A549 (cell line): Measurements from ENCODE around the gene GRID2. TPM values are rescaled to one million over a fixed set of nuclear protein-coding genes. Genes with fewer than 3 reads are reported as not detected.
"Not testable (repeated sequence)": the region's sequence is repeated elsewhere in the genome, so short reads cannot be mapped to it uniquely, and the experiment has no call there.

Source experiments
- ATAC-seq, 2 experiments: fragments of 200-7000 bp in 1 of 2; fragments of >200 bp in 1 of 2; cut with Nextera tagmentation in 1 of 2; cut with Tn5 transposase in 1 of 2; 3 replicates each; pipeline versions ENCODE4 v1.8.0 to v1.9.1; 2018 to 2020; ENCODE audit warnings: mild to moderate bottlenecking in 1 of 2, moderate library complexity in 1 of 2
- CTCF ChIA-PET: fragments of 300-600 bp; sonication (Branson Sonifier 250); formaldehyde crosslinking; extraction: SDS; loops from one replicate; lab custom pipeline; 2021; ENCODE audit warnings: antibody characterized with exemption, inconsistent platforms; lab: Yijun Ruan, JAX
- POLR2A ChIA-PET: fragments of 350-600 bp; formaldehyde crosslinking; extraction: SDS; loops from one replicate; lab custom pipeline; 2021; ENCODE audit warnings: antibody characterized with exemption, inconsistent platforms; lab: Yijun Ruan, JAX
- DNase-seq, 2 experiments: peaks; one replicate each; pipeline versions ENCODE4 v3.0.0 to v3.0.0-alpha.2; 2011 to 2016; ENCODE audit warnings: low read depth in 1 of 2, low spot score in 1 of 2
- FAIRE-seq: peaks from 2 replicates; lab custom pipeline; 2011; peaks lifted over from hg19 to GRCh38; lab: Jason Lieb, UNC
- H3K27ac ChIP-seq, 2 experiments: fragments of >200 bp; sonication (Bioruptor Twin); formaldehyde crosslinking; 3 replicates each; pipeline ENCODE4 v1.5.1; 2016 to 2017
- H3K4me1 ChIP-seq: fragments of >200 bp; sonication (Bioruptor Twin); formaldehyde crosslinking; 3 replicates; pipeline ENCODE4 v1.6.1; 2016
- H3K4me2 ChIP-seq: fragments of >200 bp; sonication (Bioruptor Twin); formaldehyde crosslinking; 3 replicates; pipeline ENCODE4 v1.6.1; 2016
- H3K4me3 ChIP-seq: fragments of >200 bp; sonication (Bioruptor Twin); formaldehyde crosslinking; 3 replicates; pipeline ENCODE4 v1.5.1; 2016
- H3K9me3 ChIP-seq: fragments of >200 bp; sonication (Bioruptor Twin); formaldehyde crosslinking; 3 replicates; pipeline ENCODE4 v1.6.1; 2016
- CEBPB ChIP-seq, 2 experiments: fragments of >200 bp in 1 of 2; sonication (Bioruptor Twin) in 1 of 2; formaldehyde crosslinking in 1 of 2; IDR thresholded peaks; 2 replicates each; pipeline ENCODE4 v1.6.1; 2012 to 2016
- CHD4 ChIP-seq: fragments of 200-600 bp; sonication (generic); IDR thresholded peaks from 2 replicates; pipeline ENCODE4 v1.6.1; 2016; ENCODE audit warnings: antibody characterized with exemption, mild to moderate bottlenecking, borderline replicate concordance
- ESRRA ChIP-seq: fragments of 150-350 bp; IDR thresholded peaks from 2 replicates; pipeline ENCODE4 v1.6.1; 2014; ENCODE audit warnings: mild to moderate bottlenecking, low read length, borderline replicate concordance
- FOSL2 ChIP-seq, 2 experiments: fragments of 450-650 bp in 1 of 2; fragments of >200 bp in 1 of 2; sonication (Bioruptor Twin) in 1 of 2; formaldehyde crosslinking; IDR thresholded peaks; 2 replicates each; pipeline versions ENCODE4 v1.5.0 to v1.6.1; 2016 to 2020; ENCODE audit warnings: mild to moderate bottlenecking in 1 of 2, moderate library complexity in 1 of 2
- MAFK ChIP-seq: fragments of 450-650 bp; IDR thresholded peaks from 2 replicates; pipeline ENCODE4 v1.6.1; 2014; ENCODE audit not compliant: partially characterized antibody
- MYC ChIP-seq: IDR thresholded peaks from 2 replicates; pipeline ENCODE4 v1.6.1; 2012; ENCODE audit warnings: mild to moderate bottlenecking, inconsistent platforms, low read length, improper control_type of control experiment, borderline replicate concordance
- NFE2L2 ChIP-seq: fragments of 150-350 bp; conservative IDR thresholded peaks from 2 replicates; pipeline ENCODE4 v1.6.1; 2014; ENCODE audit warnings: low read length
- NR3C1 ChIP-seq: fragments of >200 bp; sonication (Bioruptor Twin); formaldehyde crosslinking; IDR thresholded peaks from 3 replicates; pipeline ENCODE4 v1.6.1; 2017
- POLR2AphosphoS2 ChIP-seq: conservative IDR thresholded peaks from 2 replicates; pipeline ENCODE4 v1.6.1; 2012; ENCODE audit warnings: low read length, improper control_type of control experiment, inconsistent platforms
- RARB ChIP-seq: fragments of 250-450 bp; sonication (Bioruptor Pico); IDR thresholded peaks from 2 replicates; pipeline ENCODE4 v1.8.0; 2021; ENCODE audit warnings: mild to moderate bottlenecking, moderate library complexity
- RNF2 ChIP-seq: fragments of 200-600 bp; sonication (generic); IDR thresholded peaks from 2 replicates; pipeline ENCODE4 v1.6.1; 2016; ENCODE audit warnings: low read depth, mild to moderate bottlenecking, antibody characterized with exemption, moderate library complexity, borderline replicate concordance
- TP53 ChIP-seq: fragments of 250-450 bp; sonication (Bioruptor Pico); IDR thresholded peaks from 2 replicates; pipeline ENCODE4 v1.5.0; 2021; ENCODE audit warnings: mild to moderate bottlenecking, moderate library complexity
- ZFP36 ChIP-seq: fragments of 450-650 bp; IDR thresholded peaks from 2 replicates; pipeline ENCODE4 v1.6.1; 2014; ENCODE audit warnings: borderline replicate concordance; ENCODE audit not compliant: partially characterized antibody
- WGBS: methylation state at CpG from one replicate; pipeline ENCODE4 v1.1.6; 2017; ENCODE audit errors: missing lambda C conversion rate; 5-methylcytosine and 5-hydroxymethylcytosine counted together
- polyA plus RNA-seq, 4 experiments: library from polyadenylated mRNA; depleted of rRNA in 3 of 4; stranded (reverse); fragments of >200 nt; fragmentation: RNase III in 1 of 4; extraction: RNeasy Plus Mini Kit Qiagen cat#74134 plus additional on column Dnase treatment in 1 of 4; gene quantifications; 2 replicates in 3 of 4; 3 replicates in 1 of 4; pipeline ENCODE4 v1.2.3, GENCODE V29; 2011 to 2017
- TF ChIP-seq, protein P1 (sequence below): fragments of 200-600 bp; sonication (generic); IDR thresholded peaks from 2 replicates; pipeline ENCODE4 v1.6.1; 2016; ENCODE audit warnings: antibody characterized with exemption, mild to moderate bottlenecking, moderate library complexity
- TF ChIP-seq, protein P2 (sequence below): fragments of 250-450 bp; sonication (Bioruptor Pico); IDR thresholded peaks from 2 replicates; pipeline ENCODE4 v1.5.0; 2021; ENCODE audit warnings: mild to moderate bottlenecking, moderate library complexity, borderline replicate concordance
- TF ChIP-seq, protein P3 (sequence below): fragments of >200 bp; sonication (Bioruptor Twin); formaldehyde crosslinking; IDR thresholded peaks from 3 replicates; pipeline ENCODE4 v1.5.1; 2016
- TF ChIP-seq, protein P4 (sequence below): fragments of 150-350 bp; IDR thresholded peaks from 2 replicates; pipeline ENCODE4 v1.6.1; 2014; ENCODE audit warnings: low read depth, mild to moderate bottlenecking, low read length
- TF ChIP-seq, protein P5 (sequence below): IDR thresholded peaks from 2 replicates; pipeline ENCODE4 v1.6.1; 2012
- TF ChIP-seq, protein P6 (sequence below): fragments of >200 bp; sonication (Bioruptor Twin); formaldehyde crosslinking; IDR thresholded peaks from 2 replicates; pipeline ENCODE4 v1.6.1; 2016

GRID2 gene
- polyA plus RNA-seq, 2 of the 4 experiments (the other 2 are of a cell fraction), result not detected

DNA sequence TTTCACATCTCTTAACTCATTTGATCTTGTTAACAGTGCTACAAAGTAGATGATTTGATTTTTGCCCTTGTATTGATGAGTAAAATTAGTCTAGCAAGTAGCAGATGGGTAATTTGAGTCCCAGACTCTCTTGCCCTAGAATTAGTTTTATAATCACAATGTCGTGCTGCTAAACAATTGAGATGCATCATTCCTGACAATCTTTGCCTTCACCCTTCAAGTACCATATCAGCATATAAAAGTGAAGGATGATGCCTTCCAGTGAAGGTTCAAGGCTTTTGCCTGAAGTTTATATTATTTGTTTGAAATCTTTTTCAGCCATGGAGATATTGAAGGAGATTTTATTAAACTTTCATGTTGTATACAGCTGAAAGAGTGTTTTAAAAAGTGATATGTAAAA lies 141.4 kb downstream of the GRID2 start:
- Histone ChIP-seq H3K4me3 (no peak overlapping the region), H3K27ac (no peak overlapping the region), H3K4me2 (no peak overlapping the region), H3K9me3 (no peaks in the 10 kb centered on the region)
- ChIA-PET POLR2A (no interaction called here), CTCF (no interaction called here)
- no peak for FAIRE-seq
- no peak for ATAC-seq
- DNase-seq, result no peak
- 0% methylated on average over 1 of the region's 1 CpG for WGBS
- TF ChIP-seq CHD4 (no peak), FOSL2 (IDR thresholded peaks at IDR 0.05) (no peak), FOSL2 (CRISPR knock-in tag; IDR thresholded peaks at IDR 0.05) (no peak), TP53 (CRISPR knock-in tag) (no peak), MYC (no peak), NFE2L2 (no peak), NR3C1 (no peak)
- TF ChIP-seq, protein P1, sequence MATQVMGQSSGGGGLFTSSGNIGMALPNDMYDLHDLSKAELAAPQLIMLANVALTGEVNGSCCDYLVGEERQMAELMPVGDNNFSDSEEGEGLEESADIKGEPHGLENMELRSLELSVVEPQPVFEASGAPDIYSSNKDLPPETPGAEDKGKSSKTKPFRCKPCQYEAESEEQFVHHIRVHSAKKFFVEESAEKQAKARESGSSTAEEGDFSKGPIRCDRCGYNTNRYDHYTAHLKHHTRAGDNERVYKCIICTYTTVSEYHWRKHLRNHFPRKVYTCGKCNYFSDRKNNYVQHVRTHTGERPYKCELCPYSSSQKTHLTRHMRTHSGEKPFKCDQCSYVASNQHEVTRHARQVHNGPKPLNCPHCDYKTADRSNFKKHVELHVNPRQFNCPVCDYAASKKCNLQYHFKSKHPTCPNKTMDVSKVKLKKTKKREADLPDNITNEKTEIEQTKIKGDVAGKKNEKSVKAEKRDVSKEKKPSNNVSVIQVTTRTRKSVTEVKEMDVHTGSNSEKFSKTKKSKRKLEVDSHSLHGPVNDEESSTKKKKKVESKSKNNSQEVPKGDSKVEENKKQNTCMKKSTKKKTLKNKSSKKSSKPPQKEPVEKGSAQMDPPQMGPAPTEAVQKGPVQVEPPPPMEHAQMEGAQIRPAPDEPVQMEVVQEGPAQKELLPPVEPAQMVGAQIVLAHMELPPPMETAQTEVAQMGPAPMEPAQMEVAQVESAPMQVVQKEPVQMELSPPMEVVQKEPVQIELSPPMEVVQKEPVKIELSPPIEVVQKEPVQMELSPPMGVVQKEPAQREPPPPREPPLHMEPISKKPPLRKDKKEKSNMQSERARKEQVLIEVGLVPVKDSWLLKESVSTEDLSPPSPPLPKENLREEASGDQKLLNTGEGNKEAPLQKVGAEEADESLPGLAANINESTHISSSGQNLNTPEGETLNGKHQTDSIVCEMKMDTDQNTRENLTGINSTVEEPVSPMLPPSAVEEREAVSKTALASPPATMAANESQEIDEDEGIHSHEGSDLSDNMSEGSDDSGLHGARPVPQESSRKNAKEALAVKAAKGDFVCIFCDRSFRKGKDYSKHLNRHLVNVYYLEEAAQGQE, result no peak
- TF ChIP-seq, all 56 proteins: peak for 0
- no peaks in the 10 kb centered on the region for H3K4me1 ChIP-seq

DNA sequence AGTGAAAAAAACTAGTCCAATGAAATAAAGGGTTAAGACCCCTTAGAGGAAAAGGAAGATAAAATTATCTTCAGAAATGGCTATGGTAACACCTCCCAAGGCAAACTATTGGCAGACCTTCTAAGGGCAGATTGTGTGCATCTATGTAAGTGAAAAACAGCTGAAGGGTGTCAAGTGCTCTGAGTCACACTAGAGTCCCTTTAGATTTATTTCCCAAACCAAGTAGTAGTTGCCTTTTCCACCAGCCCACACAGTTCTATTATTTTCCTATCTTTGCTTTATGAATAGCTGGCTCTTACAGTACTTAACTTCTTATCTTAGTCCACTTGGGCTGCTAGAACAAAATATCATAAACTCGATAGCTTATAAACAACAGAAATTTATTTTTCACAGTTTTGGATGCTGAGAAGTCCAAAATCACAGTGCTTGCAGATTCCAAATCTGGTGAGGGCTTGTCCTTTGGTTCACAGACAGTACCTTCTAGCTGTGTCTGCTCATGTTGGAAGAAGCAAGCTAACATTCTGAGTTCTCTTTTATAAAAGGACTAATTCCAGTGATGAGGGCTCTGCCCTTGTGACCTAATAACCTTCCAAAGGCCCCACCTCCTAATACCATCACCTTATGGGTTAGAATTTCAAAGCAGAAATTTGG lies 143.6 kb downstream of the GRID2 start:
- DNase-seq, result no peak
- Histone ChIP-seq H3K4me3 (no peak overlapping the region), H3K9me3 (no peaks in the 10 kb centered on the region), H3K4me2 (no peak overlapping the region), H3K27ac (no peak overlapping the region), H3K4me1 (no peaks in the 10 kb centered on the region)
- WGBS, result 4% methylated on average over 1 of the region's 1 CpG
- CTCF ChIA-PET, result no interaction called here
- TF ChIP-seq RARB (CRISPR knock-in tag) (no peak), MAFK (no peak), TP53 (CRISPR knock-in tag) (no peak), ZFP36 (no peak), CEBPB (IDR thresholded peaks at IDR 0.05) (no peak), RNF2 (no peak), ESRRA (no peak), POLR2AphosphoS2 (no peak)
- TF ChIP-seq, protein P2, sequence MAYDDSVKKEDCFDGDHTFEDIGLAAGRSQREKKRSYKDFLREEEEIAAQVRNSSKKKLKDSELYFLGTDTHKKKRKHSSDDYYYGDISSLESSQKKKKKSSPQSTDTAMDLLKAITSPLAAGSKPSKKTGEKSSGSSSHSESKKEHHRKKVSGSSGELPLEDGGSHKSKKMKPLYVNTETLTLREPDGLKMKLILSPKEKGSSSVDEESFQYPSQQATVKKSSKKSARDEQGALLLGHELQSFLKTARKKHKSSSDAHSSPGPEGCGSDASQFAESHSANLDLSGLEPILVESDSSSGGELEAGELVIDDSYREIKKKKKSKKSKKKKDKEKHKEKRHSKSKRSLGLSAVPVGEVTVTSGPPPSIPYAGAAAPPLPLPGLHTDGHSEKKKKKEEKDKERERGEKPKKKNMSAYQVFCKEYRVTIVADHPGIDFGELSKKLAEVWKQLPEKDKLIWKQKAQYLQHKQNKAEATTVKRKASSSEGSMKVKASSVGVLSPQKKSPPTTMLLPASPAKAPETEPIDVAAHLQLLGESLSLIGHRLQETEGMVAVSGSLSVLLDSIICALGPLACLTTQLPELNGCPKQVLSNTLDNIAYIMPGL (CRISPR knock-in tag), result no peak
- TF ChIP-seq, protein P3, sequence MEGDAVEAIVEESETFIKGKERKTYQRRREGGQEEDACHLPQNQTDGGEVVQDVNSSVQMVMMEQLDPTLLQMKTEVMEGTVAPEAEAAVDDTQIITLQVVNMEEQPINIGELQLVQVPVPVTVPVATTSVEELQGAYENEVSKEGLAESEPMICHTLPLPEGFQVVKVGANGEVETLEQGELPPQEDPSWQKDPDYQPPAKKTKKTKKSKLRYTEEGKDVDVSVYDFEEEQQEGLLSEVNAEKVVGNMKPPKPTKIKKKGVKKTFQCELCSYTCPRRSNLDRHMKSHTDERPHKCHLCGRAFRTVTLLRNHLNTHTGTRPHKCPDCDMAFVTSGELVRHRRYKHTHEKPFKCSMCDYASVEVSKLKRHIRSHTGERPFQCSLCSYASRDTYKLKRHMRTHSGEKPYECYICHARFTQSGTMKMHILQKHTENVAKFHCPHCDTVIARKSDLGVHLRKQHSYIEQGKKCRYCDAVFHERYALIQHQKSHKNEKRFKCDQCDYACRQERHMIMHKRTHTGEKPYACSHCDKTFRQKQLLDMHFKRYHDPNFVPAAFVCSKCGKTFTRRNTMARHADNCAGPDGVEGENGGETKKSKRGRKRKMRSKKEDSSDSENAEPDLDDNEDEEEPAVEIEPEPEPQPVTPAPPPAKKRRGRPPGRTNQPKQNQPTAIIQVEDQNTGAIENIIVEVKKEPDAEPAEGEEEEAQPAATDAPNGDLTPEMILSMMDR, result no peak
- TF ChIP-seq, protein P4, sequence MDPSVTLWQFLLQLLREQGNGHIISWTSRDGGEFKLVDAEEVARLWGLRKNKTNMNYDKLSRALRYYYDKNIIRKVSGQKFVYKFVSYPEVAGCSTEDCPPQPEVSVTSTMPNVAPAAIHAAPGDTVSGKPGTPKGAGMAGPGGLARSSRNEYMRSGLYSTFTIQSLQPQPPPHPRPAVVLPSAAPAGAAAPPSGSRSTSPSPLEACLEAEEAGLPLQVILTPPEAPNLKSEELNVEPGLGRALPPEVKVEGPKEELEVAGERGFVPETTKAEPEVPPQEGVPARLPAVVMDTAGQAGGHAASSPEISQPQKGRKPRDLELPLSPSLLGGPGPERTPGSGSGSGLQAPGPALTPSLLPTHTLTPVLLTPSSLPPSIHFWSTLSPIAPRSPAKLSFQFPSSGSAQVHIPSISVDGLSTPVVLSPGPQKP, result no peak
- TF ChIP-seq, protein P5, sequence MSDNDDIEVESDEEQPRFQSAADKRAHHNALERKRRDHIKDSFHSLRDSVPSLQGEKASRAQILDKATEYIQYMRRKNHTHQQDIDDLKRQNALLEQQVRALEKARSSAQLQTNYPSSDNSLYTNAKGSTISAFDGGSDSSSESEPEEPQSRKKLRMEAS, result no peak
- TF ChIP-seq, protein P6, sequence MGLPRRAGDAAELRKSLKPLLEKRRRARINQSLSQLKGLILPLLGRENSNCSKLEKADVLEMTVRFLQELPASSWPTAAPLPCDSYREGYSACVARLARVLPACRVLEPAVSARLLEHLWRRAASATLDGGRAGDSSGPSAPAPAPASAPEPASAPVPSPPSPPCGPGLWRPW, result no peak
- no peak for ATAC-seq
- FAIRE-seq, result no peak
- POLR2A ChIA-PET, result no interaction called here

DNA sequence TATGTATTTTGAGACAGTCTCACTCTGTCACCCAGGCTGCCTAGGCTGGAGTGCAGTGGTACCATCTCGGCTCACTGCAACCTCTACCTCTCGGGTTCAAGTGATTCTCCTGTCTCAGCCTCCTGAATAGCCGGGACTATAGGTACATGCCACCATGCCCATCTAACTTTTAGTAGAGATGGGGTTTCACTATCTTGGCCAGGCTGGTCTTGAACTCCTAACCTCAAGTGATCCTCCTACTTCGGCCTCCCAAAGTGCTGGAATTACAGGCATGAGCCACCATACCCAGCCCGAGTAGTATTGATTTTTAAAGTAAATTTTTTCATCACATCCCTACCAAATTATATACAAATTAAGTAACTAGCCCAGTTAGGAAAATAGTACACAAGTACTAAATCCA lies 144.4 kb downstream of the GRID2 start:
- H3K9me3 ChIP-seq, H3K27ac ChIP-seq, FAIRE-seq, H3K4me3 ChIP-seq, DNase-seq, H3K4me1 ChIP-seq, POLR2A ChIA-PET, H3K4me2 ChIP-seq, ATAC-seq, CTCF ChIA-PET: not testable (repeated sequence)
- WGBS, result 2% methylated on average over 2 of the region's 5 CpGs
